ENCODE measurements around the gene GIMAP8. TPM values are rescaled to one million over a fixed set of nuclear protein-coding genes. Genes with fewer than 3 reads are reported as not detected.

Gene GIMAP8
- total and polyA plus RNA-seq, 2 experiments from 2014 or later = 0.06 TPM; not detected in 1

DNA sequence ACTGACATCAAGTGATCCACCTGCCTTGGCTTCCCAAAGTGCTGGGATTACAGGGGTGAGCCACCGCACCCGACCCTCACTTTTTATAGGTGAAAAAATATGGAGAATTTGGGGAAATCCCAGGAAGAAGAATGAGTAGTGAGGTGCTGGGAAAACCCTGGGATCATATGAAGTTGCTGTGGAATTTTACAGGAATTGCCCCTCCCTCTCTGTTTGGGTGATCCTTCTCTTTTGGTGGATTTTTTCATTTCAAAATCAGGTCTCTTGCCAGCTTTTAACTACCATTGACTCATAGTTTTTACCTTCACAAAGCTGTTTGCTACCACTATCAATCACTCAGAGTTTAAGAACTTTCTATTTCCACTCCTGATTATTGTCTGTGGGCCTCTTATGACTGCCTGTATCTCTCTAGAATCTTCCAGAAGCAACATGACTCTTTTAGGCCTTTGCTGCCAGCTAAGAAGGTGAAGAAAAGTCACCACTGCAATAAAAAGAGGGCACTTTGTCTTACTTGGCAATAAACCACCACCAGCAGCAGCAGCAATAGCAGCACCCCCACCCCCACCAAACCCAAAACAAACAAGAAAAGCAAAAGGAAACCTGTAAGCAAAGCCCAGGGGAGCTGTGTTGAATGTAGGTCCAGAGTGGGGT, 4.0 kb upstream of the GIMAP8 start (continued):
- TF ChIP-seq, protein P1, sequence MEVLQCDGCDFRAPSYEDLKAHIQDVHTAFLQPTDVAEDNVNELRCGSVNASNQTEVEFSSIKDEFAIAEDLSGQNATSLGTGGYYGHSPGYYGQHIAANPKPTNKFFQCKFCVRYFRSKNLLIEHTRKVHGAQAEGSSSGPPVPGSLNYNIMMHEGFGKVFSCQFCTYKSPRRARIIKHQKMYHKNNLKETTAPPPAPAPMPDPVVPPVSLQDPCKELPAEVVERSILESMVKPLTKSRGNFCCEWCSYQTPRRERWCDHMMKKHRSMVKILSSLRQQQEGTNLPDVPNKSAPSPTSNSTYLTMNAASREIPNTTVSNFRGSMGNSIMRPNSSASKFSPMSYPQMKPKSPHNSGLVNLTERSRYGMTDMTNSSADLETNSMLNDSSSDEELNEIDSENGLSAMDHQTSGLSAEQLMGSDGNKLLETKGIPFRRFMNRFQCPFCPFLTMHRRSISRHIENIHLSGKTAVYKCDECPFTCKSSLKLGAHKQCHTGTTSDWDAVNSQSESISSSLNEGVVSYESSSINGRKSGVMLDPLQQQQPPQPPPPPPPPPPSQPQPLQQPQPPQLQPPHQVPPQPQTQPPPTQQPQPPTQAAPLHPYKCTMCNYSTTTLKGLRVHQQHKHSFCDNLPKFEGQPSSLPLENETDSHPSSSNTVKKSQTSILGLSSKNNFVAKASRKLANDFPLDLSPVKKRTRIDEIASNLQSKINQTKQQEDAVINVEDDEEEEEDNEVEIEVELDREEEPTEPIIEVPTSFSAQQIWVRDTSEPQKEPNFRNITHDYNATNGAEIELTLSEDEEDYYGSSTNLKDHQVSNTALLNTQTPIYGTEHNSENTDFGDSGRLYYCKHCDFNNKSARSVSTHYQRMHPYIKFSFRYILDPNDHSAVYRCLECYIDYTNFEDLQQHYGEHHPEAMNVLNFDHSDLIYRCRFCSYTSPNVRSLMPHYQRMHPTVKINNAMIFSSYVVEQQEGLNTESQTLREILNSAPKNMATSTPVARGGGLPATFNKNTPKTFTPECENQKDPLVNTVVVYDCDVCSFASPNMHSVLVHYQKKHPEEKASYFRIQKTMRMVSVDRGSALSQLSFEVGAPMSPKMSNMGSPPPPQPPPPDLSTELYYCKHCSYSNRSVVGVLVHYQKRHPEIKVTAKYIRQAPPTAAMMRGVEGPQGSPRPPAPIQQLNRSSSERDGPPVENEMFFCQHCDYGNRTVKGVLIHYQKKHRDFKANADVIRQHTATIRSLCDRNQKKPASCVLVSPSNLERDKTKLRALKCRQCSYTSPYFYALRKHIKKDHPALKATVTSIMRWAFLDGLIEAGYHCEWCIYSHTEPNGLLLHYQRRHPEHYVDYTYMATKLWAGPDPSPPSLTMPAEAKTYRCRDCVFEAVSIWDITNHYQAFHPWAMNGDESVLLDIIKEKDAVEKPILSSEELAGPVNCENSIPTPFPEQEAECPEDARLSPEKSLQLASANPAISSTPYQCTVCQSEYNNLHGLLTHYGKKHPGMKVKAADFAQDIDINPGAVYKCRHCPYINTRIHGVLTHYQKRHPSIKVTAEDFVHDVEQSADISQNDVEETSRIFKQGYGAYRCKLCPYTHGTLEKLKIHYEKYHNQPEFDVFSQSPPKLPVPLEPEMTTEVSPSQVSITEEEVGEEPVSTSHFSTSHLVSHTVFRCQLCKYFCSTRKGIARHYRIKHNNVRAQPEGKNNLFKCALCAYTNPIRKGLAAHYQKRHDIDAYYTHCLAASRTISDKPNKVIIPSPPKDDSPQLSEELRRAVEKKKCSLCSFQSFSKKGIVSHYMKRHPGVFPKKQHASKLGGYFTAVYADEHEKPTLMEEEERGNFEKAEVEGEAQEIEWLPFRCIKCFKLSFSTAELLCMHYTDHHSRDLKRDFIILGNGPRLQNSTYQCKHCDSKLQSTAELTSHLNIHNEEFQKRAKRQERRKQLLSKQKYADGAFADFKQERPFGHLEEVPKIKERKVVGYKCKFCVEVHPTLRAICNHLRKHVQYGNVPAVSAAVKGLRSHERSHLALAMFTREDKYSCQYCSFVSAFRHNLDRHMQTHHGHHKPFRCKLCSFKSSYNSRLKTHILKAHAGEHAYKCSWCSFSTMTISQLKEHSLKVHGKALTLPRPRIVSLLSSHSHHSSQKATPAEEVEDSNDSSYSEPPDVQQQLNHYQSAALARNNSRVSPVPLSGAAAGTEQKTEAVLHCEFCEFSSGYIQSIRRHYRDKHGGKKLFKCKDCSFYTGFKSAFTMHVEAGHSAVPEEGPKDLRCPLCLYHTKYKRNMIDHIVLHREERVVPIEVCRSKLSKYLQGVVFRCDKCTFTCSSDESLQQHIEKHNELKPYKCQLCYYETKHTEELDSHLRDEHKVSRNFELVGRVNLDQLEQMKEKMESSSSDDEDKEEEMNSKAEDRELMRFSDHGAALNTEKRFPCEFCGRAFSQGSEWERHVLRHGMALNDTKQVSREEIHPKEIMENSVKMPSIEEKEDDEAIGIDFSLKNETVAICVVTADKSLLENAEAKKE (CRISPR knock-in tag; IDR thresholded peaks at IDR 0.05) = no peak
- TF ChIP-seq EZH2 (IDR thresholded peaks at IDR 0.05; ENCODE audit: low read depth, unreplicated experiment) (no peak), ZNF331 (CRISPR knock-in tag; IDR thresholded peaks at IDR 0.05; ENCODE audit: low read depth) (no peak), CREB1 (CRISPR knock-in tag; IDR thresholded peaks at IDR 0.05; ENCODE audit: low read depth) (no peak), ZNF114 (CRISPR knock-in tag; IDR thresholded peaks at IDR 0.05) (no peak), NANOG (IDR thresholded peaks at IDR 0.05; ENCODE audit: borderline replicate concordance) (no peak)
- TF ChIP-seq, protein P2, sequence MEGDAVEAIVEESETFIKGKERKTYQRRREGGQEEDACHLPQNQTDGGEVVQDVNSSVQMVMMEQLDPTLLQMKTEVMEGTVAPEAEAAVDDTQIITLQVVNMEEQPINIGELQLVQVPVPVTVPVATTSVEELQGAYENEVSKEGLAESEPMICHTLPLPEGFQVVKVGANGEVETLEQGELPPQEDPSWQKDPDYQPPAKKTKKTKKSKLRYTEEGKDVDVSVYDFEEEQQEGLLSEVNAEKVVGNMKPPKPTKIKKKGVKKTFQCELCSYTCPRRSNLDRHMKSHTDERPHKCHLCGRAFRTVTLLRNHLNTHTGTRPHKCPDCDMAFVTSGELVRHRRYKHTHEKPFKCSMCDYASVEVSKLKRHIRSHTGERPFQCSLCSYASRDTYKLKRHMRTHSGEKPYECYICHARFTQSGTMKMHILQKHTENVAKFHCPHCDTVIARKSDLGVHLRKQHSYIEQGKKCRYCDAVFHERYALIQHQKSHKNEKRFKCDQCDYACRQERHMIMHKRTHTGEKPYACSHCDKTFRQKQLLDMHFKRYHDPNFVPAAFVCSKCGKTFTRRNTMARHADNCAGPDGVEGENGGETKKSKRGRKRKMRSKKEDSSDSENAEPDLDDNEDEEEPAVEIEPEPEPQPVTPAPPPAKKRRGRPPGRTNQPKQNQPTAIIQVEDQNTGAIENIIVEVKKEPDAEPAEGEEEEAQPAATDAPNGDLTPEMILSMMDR (conservative IDR thresholded peaks at IDR 0.05; ENCODE audit: low read depth in 2 of 2) = no peak

All from GM23338 (cell line).